ENCODE results near the gene COQ4.

COQ4 gene

GRCh38 chr9:128339761-128340690, 17.4 kb downstream of the COQ4 start, which contains the start of gene SLC27A4:
TSS of gene SLC27A4 (plus strand) at chr9:128340527. CDS start at chr9:128343133, 2,606 bp downstream.
- TF ChIP-seq CTCF (IDR thresholded peaks at IDR 0.05; ENCODE audit: control extremely low read depth, extremely low read depth, low read depth, missing control alignments), result no peak
- ChIA-PET POLR2A (no interaction called here), CTCF (interaction anchor here (2.5 to 2.9 kb wide), 2 partner anchors 22 to 44 kb away, joined by 8 to 10 read pairs; no protein-coding TSS in a partner anchor)
- DNase-seq (ENCODE audit: extremely low spot score), result peak; percentile 90

GRCh38 chr9:128340691-128341434, 18.2 kb downstream of the COQ4 start:
- ChIA-PET POLR2A (no interaction called here), CTCF (interaction anchor here (0.6 to 13.1 kb wide), 30 partner anchors 7 to 541 kb away, joined by 3 to 127 read pairs (median 4); partner anchors contain the start of genes KYAT1 and LRRC8A)
- DNase-seq (ENCODE audit: extremely low spot score), result no peak
- TF ChIP-seq CTCF (IDR thresholded peaks at IDR 0.05; ENCODE audit: control extremely low read depth, extremely low read depth, low read depth, missing control alignments), result no peak

- TF ChIP-seq CTCF (IDR thresholded peaks at IDR 0.05; ENCODE audit: control extremely low read depth, extremely low read depth, low read depth, missing control alignments), result peak; percentile 81
- CTCF ChIA-PET, result interaction anchor here (0.6 to 13.1 kb wide), 29 partner anchors 8 to 540 kb away, joined by 3 to 127 read pairs (median 4); partner anchors contain the start of genes KYAT1 and LRRC8A
- POLR2A ChIA-PET, result no interaction called here
- DNase-seq (ENCODE audit: extremely low spot score), result peak; percentile 87
These were observed 18.8 kb downstream of the COQ4 start for GRCh38 chr9:128341435-128341849.

GRCh38 chr9:128342971-128343680, 20.5 kb downstream of the COQ4 start:
- CTCF ChIA-PET, result interaction anchor here (0.6 to 13.1 kb wide), 2 partner anchors 17 to 631 kb away, joined by 3 to 127 read pairs; no protein-coding TSS in a partner anchor
- DNase-seq (ENCODE audit: extremely low spot score), result no peak
- POLR2A ChIA-PET, result no interaction called here
- TF ChIP-seq CTCF (IDR thresholded peaks at IDR 0.05; ENCODE audit: control extremely low read depth, extremely low read depth, low read depth, missing control alignments), result no peak

- ChIA-PET CTCF (interaction anchor here (1.2 to 13.1 kb wide), 2 partner anchors 9 to 17 kb away, joined by 3 to 127 read pairs; no protein-coding TSS in a partner anchor), POLR2A (no interaction called here)
- no peak for TF ChIP-seq CTCF (IDR thresholded peaks at IDR 0.05; ENCODE audit: control extremely low read depth, extremely low read depth, low read depth, missing control alignments)
- no peak for DNase-seq (ENCODE audit: extremely low spot score)
These were observed 21.2 kb downstream of the COQ4 start for GRCh38 chr9:128343855-128344254.

Measured in GM10248 (cell line).